VCaP (cell line): ENCODE data around the gene TLX2.

Experiments used
- H3K27ac ChIP-seq: fragments of 450-650 bp; 2 replicates; pipeline ENCODE4 v1.5.1; 2017
- TF ChIP-seq, protein P1 (sequence below): fragments of 450-650 bp; conservative IDR thresholded peaks from 2 replicates; pipeline ENCODE4 v1.5.1; 2017; ENCODE audit warnings: mild to moderate bottlenecking, moderate library complexity

TLX2 gene

DNA sequence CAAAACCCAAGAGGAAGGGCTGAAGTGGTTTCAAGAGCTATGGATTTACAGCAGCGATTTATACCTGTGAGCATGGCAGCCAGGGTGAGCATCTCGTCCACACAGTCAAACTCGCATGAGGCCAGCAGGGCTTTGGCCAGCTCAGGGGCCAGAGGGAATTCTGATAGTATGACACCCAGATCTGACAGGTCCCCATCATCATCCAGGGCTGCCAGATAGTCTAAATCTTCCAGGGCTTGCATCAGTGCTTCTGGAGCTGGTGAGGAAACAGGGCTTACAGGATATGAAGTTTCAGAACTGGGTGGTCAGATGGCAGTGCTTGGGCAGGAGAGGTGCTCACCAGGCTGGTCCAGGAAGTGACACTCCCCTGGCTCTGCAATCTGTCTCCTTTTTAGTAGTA, 8.3 kb downstream of the TLX2 start:
- no peak overlapping the region for H3K27ac ChIP-seq
- TF ChIP-seq, protein P1, sequence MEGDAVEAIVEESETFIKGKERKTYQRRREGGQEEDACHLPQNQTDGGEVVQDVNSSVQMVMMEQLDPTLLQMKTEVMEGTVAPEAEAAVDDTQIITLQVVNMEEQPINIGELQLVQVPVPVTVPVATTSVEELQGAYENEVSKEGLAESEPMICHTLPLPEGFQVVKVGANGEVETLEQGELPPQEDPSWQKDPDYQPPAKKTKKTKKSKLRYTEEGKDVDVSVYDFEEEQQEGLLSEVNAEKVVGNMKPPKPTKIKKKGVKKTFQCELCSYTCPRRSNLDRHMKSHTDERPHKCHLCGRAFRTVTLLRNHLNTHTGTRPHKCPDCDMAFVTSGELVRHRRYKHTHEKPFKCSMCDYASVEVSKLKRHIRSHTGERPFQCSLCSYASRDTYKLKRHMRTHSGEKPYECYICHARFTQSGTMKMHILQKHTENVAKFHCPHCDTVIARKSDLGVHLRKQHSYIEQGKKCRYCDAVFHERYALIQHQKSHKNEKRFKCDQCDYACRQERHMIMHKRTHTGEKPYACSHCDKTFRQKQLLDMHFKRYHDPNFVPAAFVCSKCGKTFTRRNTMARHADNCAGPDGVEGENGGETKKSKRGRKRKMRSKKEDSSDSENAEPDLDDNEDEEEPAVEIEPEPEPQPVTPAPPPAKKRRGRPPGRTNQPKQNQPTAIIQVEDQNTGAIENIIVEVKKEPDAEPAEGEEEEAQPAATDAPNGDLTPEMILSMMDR = no peak

DNA sequence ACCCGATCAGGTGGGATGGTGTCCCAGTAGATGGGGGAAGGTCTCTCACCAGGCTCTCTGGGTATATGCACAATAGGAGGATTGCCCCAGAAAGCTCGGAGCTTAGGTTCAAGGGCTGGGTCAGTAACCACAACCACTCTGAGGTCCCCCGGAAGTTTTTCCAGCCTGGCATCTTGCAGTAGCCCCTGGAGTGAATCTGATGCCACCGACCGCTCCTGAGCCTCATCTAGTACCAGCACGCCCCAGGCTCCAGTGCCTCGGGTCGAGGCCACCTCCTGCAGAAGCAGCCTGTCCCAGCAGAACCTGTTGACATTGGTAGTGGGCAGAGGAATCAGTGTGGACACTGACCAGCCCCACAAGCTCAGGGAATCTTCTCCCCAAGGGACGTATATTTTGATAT, 9.8 kb downstream of the TLX2 start:
- TF ChIP-seq, protein P1 = no peak

DNA sequence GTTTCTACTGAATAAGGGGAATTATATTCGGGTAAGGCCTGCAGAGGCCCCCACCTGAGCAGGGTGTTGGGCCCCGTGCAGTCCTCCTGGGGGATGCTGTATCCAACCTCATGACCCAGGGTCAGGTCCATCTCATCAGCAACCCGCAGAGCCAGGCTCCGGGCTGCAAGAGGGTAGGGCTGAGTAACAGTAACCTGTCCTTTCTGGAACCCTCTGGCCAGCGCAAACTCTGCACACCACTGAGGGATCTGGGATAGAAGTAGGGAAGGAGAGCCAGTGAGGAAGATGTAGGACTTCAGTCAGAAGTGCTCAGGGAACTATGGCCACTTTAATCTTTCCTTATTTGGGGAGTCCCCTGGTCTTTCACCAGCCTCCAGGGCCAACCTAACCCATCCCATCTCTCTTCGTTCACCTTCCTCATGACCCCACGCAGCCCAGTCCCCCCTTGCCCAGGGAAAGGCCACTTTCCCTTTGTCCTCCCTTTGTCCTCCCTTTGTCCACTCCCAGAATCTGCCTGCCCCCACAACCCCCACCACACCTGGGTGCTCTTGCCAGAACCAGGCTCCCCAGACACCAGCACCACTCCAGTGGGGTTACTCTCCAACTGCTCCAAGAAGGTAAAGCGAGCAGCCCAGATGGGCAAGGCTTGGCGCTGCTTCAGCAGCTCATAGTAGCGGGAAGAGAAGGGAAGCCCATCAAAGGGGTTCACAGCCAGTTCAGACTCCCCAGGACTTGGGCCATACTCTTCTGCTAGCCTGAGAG, 10.9 kb downstream of the TLX2 start:
- no peak overlapping the region for H3K27ac ChIP-seq
- TF ChIP-seq, protein P1 = no peak

More for the DNA sequence above, 9.8 kb downstream of the TLX2 start:
- H3K27ac ChIP-seq = no peak overlapping the region

DNA sequence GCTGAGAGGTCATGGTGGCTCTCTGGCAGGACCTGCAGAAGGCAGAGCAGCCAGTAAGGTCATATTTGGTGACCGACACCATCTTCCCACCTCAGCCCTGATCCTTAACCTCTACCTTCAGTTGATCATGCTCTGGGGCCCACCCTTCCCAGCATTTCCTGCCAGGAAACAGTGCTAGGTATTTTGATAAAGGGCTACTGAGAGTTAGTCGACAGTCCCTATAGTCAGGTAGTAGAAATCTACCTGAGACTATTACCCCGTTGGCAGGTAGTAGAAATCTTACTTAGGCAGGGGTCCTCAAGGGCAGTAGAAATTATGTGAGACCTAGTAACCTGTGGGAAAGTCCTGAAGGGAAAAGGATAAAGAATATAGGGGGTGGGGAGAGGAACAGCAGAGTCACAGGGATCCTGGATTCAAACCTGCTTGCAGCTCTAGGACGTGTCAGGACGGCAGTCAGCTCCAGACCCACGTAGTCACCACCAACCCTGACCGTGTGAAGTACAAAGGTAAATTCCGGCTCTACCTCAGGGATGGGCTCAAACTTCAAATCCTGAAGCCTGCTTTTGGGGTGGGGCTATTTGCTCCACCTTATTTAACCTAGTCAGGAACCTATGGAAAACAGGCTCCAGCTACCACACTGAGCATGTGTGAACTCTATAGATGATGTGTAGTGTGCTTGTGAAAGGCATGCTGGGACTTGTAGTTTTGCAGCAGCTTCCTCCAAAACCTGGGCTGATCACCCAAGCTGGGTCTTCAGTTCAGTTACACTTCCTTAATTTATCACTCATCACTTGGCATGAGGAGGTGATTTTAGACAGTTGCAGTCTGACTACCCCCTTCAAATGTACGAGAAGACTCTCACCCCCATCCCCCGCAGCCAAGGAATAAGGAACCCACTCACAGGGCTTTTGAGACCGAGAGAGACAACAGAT, 11.7 kb downstream of the TLX2 start, which contains the start of gene DQX1:
TSS of gene DQX1 (minus strand) at position 515 of the 932 bp plus-strand sequence. CDS start at position 13, 502 bp downstream.
- TF ChIP-seq, protein P1 = no peak

DNA sequence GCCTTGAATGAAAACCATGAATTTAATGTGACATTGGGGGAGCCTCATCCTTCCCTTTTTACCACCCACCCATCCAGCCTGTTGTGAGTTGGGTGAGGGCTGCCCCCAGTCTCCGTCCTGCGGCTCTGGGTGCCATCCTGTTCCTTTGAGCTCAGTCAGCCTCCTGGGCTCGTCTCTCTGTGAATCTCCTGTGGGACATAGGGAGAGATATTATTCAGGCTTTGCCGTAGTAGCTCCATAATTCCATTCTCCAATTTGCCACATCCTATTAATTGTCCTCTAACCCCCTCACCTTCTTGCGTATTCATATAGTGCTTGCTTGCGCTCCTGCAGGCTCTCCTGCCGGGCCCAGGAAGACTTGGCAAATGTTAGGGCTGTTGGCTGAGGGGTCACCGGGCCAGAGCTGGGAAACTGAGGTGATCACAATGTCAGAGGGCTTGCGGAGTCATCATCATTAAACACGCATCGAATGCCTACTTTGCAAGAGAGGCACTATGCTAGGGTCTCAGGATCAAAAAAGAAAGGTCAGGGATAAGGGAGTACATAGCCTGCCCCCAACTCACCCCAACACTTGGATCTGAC, 12.5 kb downstream of the TLX2 start:
- TF ChIP-seq, protein P1 = no peak
- no peak overlapping the region for H3K27ac ChIP-seq

More for the DNA sequence above, 11.7 kb downstream of the TLX2 start, which contains the start of gene DQX1:
- H3K27ac ChIP-seq = no peak within 1 kb of the TSS

DNA sequence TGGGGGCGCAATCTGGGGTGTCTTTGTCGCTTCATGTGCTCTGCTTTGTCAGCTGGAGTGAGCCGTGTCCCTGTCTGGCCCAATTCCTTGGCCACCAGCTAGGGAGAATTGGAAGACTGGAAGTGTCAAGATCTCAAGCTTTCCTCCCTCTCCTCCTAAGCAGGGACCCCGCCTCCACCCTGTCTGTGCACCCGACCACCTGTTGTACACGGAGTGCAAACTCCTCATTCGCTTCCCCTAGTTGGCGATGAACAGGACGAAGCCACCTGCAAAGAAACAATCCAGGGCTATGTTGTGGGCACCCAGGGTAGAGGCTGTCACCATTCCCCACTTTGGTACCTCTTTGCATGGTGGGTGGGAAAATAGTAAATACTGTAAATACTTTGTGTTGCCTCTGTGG, 13.5 kb downstream of the TLX2 start:
- TF ChIP-seq, protein P1 = no peak
- H3K27ac ChIP-seq = no peak overlapping the region
